ENCODE results near the gene TRAF3IP3.

TRAF3IP3 gene

DNA sequence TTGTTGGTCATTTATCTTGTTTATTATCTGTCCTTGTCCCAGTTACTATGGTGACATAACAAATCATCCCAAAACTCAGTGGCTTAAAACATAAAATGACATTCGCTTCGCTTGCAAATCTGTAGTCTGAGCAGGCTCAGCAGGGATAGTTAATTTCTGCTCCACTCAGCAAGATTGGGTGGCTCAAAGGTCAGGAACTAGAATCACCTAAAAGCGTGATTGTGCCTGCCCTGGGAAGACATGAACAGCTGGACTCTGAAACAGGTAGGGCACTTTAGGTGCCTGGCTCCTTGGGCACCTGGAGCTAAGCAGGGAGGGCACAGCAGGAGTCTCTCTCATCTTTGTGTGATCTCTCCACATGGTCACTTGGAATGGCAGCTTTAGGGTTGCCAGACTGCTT lies 14.7 kb upstream of the TRAF3IP3 start:
- no peak for DNase-seq

DNA sequence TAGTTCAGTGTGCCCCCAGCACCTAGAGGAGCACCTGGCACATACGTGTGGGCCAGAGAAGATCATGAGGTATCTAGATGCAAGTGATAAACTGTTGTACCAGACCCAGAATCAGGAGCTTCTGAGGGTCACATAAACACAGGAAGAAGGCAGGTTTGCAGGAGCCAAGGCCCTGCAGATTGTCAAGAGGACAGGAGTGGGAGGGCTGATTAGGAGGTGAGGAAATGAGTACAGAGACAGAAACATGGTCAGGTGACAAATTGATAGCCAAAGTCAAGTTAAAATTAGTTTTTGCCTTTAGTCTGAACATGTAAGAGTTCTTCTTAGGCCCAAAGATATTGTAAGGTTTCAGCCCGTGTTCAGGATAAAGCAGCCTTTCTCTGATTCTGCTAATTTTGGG lies 14.0 kb upstream of the TRAF3IP3 start:
- no peak for DNase-seq

DNA sequence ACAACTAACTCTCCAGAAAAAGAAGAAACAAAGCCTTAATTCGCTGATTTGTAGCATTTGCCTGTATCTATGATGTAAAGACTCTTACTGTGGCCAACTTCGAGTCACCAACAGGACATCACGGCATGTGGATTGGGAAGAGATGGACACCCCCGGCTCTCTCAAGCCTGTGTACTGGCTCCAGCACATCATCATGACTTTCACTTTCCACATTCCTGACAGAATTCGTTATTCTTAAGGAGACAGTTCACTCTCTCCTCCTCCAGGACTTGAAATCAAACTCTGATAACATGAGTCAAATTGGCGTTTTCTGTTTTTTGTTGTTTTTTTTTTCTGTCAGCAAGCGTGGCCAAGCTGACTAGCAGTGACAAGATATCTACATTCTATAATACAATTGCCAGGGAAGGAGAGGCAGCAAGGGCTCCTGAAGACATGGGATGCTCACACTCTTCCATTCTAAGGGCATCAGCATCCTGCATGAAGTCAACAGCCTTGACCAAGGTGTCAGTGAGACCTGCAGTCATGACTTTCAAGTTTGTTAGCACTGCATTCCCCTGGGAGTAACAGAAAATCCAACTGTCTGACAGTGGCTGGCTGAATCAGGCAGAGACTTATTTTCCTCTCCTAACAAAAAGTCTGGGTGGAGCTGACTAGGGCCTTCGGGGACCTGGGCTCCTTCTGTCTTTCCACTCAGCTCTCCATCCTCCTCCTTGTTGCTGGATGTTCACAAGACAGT lies 13.3 kb upstream of the TRAF3IP3 start:
- no peak for DNase-seq

DNA sequence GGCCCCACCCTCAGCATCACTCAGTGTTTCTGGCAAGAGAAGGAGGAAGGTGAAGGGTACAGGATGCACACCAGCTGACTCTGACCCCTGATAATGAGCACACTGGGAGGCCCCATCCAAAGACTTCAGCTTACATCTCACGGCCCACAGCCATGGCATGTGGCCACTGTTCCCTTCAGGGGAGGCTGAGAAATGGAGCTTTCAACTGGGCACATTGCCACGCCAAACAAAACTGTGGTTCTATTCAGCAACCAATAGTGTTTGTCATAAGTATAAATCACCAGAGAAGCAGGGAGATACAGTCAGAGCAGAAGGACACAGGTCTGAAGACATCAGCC lies 12.7 kb upstream of the TRAF3IP3 start:
- no peak for DNase-seq

DNA sequence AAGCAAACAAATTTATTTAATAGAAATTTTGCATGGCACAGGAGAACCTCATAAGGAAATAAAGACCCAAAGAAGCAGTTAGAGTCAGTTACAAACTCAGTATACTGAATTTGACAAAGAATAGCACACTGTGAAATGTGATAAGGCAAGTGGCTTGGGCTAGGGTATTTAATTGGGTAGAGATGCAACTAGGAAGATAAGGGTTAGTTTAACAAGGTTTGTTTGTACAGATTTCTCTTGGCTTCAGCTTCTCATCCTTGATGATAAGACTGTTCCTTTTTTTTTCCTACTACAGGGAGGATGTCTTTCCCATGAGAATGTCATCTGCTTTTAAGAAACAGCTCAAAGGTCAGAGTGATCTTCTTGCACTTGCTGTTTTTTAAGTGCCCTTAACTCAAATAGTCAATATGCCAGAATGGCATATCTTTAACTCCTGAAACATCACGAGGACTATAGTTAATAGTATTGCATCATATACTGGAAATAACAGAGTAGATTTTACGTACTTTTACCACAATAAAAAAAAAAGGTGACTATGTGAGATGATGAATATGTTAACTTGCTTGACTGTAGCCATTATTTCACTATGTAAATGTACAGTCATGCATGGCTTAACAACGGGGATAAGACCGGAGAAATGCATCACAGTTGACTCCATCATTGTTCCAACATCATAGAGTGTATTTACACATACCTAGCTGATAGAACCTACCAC lies 9.2 kb upstream of the TRAF3IP3 start:
- peak; percentile 58 for DNase-seq

DNA sequence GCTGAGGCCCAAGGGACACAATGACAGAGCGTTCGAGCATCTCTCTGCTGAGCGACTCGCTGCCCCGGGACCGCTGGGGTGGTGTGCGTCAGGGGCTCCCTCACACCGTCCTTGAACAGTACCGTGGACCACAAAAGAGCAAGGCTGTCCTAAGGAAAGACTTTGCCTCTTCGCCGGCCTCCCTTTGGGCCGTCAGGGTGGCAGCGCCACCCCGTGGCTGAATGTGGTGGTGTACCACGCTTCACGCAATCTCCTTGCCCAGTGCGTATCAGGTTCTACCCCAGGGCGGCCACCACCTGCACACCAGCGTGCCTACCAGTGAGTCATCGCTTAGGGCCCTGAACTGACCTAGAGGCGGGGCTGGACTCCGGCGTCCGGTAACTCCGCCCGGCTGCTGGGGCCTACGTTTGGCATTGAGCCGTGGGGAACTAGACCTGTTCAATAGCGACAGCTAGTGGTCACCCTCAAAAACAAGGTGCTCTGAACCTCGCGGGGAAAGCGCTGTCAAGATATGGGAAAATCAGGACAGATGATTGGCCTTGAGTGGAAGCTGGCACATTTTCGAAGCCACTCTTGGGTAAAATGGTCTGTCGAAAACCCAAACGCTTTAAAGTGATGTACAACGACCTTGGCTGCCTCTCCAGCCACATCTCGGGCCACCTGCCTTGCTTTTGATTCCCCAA lies 8.1 kb upstream of the TRAF3IP3 start:
- DNase-seq = peak; percentile 71

DNA sequence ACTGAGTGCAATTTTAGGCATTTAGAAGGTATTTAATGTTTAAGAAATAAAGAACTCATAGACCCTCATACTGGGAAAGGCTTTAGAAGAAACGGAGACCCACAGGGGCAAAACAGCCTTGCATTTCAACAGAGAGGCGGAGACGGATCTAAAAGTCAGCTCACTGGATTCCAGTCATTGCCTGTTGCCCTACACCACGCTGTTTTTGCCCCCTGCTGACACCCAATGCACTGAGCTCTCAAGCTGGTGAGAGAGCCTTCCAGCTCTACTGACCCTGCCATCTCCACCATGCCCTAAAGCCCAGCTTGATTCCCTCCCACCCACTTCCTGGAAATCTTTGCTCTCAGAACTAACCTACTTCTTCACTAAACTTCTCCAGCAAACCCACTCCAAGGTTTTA lies 7.2 kb upstream of the TRAF3IP3 start:
- no peak for DNase-seq

DNA sequence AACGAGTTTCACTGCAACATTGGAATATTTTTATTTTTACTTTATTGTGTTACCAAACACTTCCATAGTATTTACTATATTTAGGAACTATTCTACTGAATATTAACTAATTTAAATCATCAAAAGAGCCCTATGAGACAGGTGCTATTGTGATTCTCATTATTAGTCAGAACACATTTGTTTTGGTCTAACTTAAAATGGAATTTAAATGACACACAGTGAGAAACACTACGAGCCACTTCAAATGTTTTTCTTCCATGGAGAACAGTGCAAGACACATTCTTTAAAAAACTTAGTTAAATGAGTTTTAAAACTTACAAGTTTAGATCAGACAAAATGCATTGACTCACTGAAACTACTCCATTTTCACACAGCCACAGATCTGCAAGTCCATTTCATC lies 6.6 kb upstream of the TRAF3IP3 start:
- DNase-seq = no peak

GRCh38 chr1:209749670-209750323 lies 6.1 kb upstream of the TRAF3IP3 start:
- no peak for DNase-seq

GRCh38 chr1:209751627-209752231 lies 4.1 kb upstream of the TRAF3IP3 start:
- no peak for DNase-seq

GRCh38 chr1:209752890-209753289 lies 3.0 kb upstream of the TRAF3IP3 start:
- no peak for DNase-seq

- no peak for DNase-seq
Observed at GRCh38 chr1:209755256-209755655, 597 bp upstream of the TRAF3IP3 start.

GRCh38 chr1:209756615-209757445 lies 977 bp downstream of the TRAF3IP3 start:
- DNase-seq = no peak

DNA sequence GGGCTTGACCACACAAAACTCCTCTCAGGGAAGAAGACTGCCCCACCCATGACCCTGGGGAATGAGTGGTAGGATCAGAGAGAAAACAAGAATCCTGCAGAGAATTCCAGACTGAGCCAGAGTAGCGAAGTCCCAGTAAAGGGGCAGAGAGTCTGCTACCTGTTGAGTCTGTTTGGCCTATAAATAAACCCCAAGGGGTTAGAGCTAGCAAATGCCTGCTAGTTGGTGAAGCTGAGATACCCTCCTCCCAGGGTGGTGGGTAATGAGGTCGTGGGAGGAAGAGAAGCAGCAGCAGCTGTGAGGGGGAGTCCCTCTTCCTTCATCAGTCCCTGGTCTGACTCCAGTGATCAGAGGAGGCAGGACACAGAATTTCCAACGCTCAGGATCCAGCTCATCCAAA lies 2.5 kb downstream of the TRAF3IP3 start:
- no peak for DNase-seq

- DNase-seq = no peak
Observed at GRCh38 chr1:209759829-209760359, 4.0 kb downstream of the TRAF3IP3 start.

DNA sequence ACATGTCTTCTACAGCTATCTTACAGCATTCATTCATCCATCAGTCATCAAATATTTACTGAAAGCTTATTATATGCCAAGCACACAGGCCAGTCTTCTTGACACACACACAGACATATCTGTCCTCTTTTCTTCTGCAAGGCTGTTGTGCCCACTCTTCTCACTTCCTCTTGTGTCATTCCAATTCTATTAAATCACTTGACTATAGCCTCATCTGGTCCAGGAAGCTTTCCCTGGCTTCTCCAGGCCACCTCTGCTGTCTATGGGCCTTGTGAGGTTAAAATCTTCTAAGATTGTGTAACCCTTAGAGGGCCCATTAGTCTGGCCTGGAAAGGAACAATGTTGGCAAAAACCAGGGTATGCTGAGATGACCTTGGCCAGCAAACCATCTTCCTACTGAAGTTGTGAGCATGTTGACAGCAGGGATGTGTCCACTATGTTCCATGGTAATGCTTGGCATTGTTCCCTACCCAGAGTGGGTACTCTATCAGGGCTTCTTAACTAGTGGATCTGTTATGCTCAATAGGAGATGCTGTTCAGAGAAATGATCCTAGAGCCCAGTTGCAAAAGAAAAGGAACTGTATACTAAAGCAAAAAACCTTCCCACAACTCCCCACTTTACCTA lies 5.3 kb downstream of the TRAF3IP3 start:
- no peak for DNase-seq

- no peak for DNase-seq
Observed at GRCh38 chr1:209766051-209766450, 10.2 kb downstream of the TRAF3IP3 start.

DNA sequence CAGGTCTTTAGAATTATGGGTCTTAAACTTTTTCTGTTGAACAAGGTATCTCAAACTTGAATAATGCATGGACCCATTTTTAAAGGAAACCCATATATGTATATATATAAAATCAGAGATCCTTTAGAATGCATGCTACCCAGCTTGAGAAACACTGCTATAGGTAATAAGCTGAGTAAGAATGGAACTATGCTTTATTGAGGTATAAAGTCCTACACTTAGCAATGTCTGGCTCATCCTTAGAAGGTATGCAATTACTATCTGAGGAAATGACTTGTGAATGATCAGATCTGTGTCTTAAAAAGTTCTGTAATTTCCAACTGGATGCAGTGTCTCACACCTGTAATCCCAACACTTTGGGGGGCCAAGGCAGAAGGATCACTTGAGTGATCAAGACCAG lies 11.2 kb downstream of the TRAF3IP3 start:
- no peak for DNase-seq

GRCh38 chr1:209767706-209768105 lies 11.9 kb downstream of the TRAF3IP3 start:
- DNase-seq = no peak

DNA sequence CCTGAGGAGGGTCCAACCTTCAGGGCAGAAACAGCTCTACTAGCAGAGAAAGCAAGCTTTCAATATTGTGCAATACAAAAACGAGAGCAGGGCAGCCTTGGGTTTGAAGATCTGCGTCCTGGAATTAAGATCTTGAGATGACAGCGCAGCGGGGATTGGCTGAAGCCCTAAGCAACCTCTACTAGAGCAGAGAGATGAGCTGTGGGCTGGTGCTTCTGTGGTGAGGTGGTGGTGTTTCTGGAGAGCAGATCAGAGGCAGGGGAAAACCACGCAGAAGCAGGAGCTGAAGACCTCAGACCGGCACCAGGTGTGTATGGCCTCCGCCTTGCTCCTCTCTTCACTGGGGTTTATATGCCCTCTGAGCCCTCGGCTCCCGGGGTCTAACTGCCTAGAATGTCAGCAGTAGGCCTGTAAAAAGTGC lies 12.5 kb downstream of the TRAF3IP3 start:
- DNase-seq = no peak

- DNase-seq = no peak
Observed at GRCh38 chr1:209769171-209769904, 13.5 kb downstream of the TRAF3IP3 start.

All from NCI-H526 treated with DMSO at 0.1 percent for 48 hours (cell line).